Fibroblast of pulmonary artery (primary cell): ENCODE measurements around the gene MRPL14.

Experiments used
- DNase-seq: peaks from one replicate; pipeline ENCODE4 v3.0.0-alpha.2; 2010; ENCODE audit warnings: low read depth
- H3K4me3 ChIP-seq: replicated peaks from 2 replicates; pipeline ENCODE4 v1.5.1; 2011; ENCODE audit warnings: low read depth, mild to moderate bottlenecking, control low read depth, low read length, moderate library complexity
- TF ChIP-seq, protein P1 (sequence below): IDR thresholded peaks from 2 replicates; pipeline ENCODE4 v1.5.1; 2011; ENCODE audit warnings: mild to moderate bottlenecking, control low read depth, low read length, inconsistent platforms; ENCODE audit errors: missing control alignments

The MRPL14 gene

DNA sequence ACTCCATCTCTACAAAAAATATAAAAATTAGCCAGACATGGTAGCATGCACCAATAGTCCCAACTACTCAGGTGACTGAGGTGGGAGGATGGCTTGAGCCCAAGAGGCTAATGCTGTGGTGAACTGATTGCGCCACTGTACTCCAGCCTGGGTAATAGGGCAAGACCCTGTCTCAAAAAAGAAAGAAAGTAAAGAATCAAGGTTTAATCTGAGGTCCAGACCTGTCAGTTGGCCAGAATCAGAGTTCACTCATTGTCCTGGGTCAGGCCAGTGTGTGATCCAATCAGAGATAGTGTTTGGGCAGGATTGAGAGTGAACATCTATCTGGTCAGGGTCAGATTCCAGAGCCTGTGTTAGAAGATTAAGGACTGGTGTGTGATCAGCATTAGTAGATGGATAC lies 15.6 kb upstream of the MRPL14 start:
- TF ChIP-seq, protein P1, sequence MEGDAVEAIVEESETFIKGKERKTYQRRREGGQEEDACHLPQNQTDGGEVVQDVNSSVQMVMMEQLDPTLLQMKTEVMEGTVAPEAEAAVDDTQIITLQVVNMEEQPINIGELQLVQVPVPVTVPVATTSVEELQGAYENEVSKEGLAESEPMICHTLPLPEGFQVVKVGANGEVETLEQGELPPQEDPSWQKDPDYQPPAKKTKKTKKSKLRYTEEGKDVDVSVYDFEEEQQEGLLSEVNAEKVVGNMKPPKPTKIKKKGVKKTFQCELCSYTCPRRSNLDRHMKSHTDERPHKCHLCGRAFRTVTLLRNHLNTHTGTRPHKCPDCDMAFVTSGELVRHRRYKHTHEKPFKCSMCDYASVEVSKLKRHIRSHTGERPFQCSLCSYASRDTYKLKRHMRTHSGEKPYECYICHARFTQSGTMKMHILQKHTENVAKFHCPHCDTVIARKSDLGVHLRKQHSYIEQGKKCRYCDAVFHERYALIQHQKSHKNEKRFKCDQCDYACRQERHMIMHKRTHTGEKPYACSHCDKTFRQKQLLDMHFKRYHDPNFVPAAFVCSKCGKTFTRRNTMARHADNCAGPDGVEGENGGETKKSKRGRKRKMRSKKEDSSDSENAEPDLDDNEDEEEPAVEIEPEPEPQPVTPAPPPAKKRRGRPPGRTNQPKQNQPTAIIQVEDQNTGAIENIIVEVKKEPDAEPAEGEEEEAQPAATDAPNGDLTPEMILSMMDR = no peak
- H3K4me3 ChIP-seq = no peak overlapping the region
- DNase-seq = no peak

DNA sequence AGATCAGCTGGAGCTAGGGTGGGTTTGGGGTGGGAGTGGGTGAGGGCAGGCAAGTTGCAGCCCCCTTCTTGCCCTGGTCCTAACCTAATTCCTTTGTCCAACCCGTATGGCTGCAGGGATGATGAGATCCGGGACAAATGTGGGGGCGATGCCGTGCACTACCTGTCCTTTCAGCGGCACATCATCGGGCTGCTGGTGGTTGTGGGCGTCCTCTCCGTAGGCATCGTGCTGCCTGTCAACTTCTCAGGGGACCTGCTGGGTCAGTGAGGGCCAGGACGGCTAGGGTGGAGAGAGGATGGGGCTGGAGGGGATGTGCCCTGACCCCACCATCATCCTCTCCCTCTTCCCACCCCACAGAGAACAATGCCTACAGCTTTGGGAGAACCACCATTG lies 12.1 kb upstream of the MRPL14 start:
- no peak for DNase-seq
- H3K4me3 ChIP-seq = no peak overlapping the region
- TF ChIP-seq, protein P1 = no peak

DNA sequence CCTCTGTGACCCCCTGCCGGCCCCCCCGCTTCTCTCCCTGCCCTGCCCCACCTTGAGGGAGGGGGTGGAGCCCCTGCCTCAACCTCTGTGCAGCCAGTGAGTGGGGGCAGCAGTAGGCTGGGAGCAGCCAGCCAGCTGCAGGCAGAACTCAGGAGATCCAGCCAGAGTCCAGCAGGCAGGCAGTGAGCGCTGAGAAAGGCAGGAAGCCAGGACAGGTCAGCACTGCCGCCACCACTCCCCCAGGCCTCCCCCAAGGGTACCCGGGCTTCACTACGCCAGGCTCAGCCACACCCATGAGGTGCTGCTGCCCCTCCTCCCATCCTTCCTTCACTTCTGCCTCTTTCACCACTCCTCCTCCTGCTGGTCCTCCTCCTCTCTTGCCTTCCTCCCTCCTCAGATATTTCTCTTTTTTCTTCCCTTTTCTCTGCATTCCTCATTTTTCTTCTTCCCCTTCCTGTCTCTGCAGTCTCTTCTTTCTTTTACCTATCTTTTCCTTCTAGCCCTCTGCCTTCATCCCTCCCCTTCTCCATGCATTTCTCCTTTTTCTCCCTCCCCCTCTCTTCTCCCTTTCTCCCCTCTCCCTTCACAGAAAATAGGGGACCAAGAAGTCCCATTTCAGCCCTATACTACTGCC lies 11.6 kb upstream of the MRPL14 start:
- no peak overlapping the region for H3K4me3 ChIP-seq
- DNase-seq = no peak
- TF ChIP-seq, protein P1 = no peak

DNA sequence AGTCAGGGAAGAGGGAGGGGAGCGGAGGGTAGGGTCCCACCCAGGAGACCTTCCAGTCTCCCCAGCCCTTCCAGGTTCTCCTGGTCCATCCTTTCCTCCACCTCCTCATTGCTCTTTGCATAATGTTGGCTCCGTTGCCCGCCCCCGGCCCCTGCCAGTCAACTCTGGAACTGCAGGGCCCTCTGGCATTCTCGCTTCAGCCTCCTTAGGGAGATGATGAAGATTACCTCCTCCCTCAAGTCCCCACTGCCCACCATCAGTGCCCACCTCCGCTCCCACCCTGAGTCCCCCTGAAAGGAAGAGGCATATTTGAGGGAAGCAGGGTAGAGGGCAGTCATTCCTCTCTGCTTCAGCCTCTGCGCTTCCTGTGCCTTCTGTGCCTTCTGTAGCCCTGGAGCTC lies 8.6 kb upstream of the MRPL14 start:
- TF ChIP-seq, protein P1 = no peak
- no peak overlapping the region for H3K4me3 ChIP-seq
- DNase-seq = no peak

DNA sequence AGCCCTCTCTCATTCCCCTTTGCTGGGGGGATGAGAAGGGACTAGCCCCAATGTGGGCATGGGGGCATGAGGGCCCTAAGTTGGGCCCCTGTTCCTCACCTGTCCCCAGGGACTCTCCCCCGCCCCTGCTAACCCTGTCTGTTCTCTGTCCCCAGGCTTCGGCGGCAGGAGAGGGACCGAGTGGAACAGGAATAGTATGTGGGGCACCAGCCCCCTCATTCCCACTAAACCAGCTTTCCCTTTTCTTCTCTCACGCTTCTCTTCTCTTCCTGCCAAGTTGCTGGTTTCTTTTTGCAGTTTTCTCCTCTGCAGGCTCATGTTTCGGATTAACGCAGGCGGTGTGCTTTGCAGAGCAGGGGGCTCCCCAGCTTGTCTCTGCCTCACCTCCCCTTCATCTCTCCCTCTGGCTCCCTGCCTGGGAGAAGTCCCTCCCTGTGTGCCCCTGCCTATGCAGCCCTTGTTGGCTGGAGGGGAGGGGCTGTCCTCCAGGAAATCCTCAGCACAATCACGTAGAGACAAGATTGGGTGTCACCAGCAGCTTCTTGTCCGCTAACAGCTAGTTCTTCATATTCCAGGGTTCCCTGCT lies 8.0 kb upstream of the MRPL14 start:
- H3K4me3 ChIP-seq = no peak overlapping the region
- TF ChIP-seq, protein P1 = no peak
- DNase-seq = no peak

DNA sequence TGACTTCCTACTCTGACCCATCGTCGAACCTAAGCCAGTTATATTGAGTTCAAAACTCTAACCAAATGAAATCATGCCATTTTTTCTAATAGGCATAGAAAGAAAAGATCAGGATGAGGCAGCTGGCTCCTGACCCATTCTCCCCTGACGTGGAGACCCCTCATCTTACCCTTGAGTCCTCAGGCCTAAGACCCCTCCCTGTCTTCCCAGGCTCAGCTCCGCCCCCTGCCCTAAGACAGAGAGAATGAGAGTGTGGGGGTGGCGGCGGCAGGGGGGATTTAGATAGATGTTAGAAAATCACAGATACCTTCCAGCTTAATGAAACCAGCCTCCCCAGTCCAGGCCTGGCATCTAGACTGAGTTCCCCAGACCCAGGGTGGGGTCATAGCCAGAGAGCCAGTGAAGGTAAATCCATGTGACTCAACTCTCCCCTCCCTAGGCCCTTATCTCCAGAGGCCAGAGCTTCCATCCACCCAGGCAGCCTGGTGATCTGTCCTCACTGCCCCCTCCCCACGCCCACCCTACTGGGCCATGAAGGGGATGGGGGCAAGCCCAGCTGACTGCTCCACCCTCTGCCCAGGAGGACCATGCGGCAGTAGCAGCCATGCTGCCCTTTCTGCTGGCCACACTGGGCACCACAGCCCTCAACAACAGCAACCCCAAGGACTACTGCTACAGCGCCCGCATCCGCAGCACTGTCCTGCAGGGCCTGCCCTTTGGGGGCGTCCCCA lies 6.9 kb upstream of the MRPL14 start:
- DNase-seq = no peak
- H3K4me3 ChIP-seq = no peak overlapping the region
- TF ChIP-seq, protein P1 = no peak
